ENCODE measurements around the gene MOSPD3.
A peak's percentile ranks its signal among the peaks of the same experiment; 100 is the strongest.

MOSPD3 gene

GRCh38 chr7:100623951-100624824 is 11.8 kb downstream of the MOSPD3 start:
- TF ChIP-seq CTCF (IDR thresholded peaks at IDR 0.05; ENCODE audit: low read depth, low read length), result no peak
- DNase-seq (ENCODE audit: extremely low read depth, low read depth), result no peak

DNA sequence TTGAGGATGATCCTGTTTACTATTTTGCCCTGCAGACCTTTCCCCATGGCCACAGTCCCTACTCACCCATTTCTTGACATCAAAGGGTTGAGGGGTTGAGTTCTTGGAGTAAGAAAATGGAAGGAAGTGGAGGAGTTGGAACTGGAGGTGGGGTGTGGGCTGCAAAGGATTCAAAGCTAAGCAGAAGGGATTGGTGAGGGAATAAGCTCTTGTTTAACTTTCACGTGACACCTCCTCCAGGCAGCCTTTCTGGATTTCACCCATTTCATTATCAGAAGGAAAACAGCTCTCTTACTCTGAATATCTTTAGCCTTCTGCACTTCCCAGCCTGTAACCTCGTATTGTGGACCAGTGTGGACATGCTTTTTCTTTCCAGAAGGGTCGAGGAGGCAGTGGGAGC is 13.7 kb downstream of the MOSPD3 start:
- DNase-seq (ENCODE audit: extremely low read depth, low read depth), result no peak
- no peak for TF ChIP-seq CTCF (IDR thresholded peaks at IDR 0.05; ENCODE audit: low read depth, low read length)

DNA sequence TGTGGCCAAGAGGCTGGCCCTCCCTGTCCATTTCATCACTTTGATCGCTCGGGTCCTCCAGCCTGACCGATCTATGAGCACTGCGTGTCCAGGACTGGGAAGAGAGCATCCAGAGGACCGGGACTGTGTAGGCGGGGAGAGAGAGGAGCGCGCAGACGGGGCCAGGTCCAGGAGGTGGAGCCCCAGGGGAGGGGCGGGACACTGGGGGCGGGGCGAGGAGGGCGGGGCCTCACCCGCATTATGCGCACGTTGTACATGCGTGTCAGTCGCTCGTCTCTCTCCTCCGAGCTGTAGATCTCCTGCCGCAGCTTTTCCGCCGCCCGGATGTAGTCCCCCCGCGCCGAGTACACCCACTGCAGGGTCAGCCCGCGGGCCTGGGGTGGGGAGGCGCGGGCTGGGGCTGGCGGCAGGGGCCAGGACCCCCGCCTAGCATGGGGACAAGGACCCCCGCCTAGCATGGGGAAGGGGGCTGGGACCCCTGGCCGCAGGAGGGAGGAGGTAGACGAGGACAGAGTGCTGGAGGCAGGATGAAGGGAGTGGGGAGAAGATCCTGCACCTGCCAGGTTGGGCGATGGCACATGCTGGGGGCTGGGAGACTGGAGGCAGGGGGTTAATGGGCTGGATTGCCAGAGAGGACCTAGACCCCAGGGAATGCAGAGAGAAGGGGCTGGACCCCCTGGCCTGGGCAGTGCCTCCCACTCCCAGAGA is 14.3 kb downstream of the MOSPD3 start:
- TF ChIP-seq CTCF (IDR thresholded peaks at IDR 0.05; ENCODE audit: low read depth, low read length), result no peak
- peak; percentile 54 for DNase-seq (ENCODE audit: extremely low read depth, low read depth)

GRCh38 chr7:100627238-100627549 is 14.9 kb downstream of the MOSPD3 start:
- no peak for TF ChIP-seq CTCF (IDR thresholded peaks at IDR 0.05; ENCODE audit: low read depth, low read length)
- DNase-seq (ENCODE audit: extremely low read depth, low read depth), result no peak

DNA sequence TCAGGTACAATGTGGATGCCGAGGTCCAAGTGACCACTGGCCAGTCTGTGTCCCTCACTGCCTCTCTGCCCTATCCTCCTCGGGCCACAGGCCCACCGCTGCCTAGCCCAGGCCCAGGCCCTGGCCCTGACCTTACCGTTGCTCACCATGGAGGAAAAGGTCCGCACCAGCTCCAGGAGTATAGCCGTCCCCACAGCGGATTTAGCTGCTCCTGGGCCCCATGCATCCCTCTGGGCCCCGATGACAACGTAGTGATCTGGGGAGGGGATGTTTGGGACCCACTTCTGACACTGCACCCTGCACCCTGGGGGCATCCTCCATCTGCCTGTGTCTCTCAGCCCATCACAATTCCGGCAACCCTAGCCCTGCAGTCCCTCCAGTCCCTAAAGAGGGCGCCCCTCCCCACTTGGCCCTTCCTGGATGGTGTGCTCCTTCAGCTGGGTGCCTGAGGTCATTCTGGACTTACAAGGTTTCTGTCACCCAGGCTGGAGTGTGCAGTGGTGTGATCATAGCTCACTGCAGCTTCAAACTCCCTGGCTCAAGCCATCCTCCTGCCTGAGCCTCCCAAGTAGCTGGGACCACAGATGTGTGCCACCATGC is 16.9 kb downstream of the MOSPD3 start:
- no peak for DNase-seq (ENCODE audit: extremely low read depth, low read depth)
- peak; percentile 16 for TF ChIP-seq CTCF (IDR thresholded peaks at IDR 0.05; ENCODE audit: low read depth, low read length)

- no peak for DNase-seq (ENCODE audit: extremely low read depth, low read depth)
- no peak for TF ChIP-seq CTCF (IDR thresholded peaks at IDR 0.05; ENCODE audit: low read depth, low read length)
Observed at GRCh38 chr7:100630066-100630465, 17.7 kb downstream of the MOSPD3 start.
